Fibroblast of lung (primary cell): ENCODE results near the gene NCK2.

Experiments
- EZH2 ChIP-seq: IDR thresholded peaks from 2 replicates; pipeline ENCODE4 v1.5.1; 2012; ENCODE audit warnings: low read length, control low read depth, mild to moderate bottlenecking; ENCODE audit errors: missing control alignments
- TF ChIP-seq, protein P1 (sequence below), 2 donors: IDR thresholded peaks in 1 of 2; conservative IDR thresholded peaks in 1 of 2; 1 replicate in 1 of 2; 2 replicates in 1 of 2; pipeline ENCODE4 v1.5.1; 2011 to 2012; ENCODE audit warnings: low read length in 2 of 2, control low read depth in 1 of 2, inconsistent platforms in 1 of 2, low read depth in 1 of 2, mild to moderate bottlenecking in 1 of 2

DNA sequence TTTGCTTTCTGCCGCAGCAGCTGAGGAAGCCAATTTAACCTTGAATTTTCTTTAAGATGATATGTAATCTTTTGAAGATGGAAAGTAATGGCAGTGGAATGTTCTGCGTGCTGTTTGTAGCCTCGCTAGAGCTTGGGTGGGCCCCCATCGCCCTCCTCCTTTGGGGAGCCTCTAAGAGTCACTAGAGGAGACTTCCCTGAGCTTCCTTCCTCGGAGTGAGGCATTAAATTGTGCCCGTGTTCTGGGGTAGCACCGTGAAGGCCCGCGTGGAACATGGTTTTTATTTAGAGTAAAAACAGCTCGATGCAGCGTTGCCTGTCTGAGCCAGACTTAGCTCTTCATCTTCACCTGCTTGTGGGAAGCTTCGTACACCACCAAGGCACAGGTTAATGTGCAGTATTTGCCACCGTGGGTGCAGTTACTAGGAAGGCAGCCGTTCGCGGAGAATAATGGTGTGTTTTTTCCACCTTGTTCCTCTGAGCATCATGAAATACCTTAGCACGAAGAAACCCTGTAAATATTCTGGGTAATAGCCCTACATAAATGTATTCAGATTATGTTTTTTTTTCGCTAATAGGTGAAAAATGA, 38.5 kb downstream of the NCK2 start:
- TF ChIP-seq, protein P1, sequence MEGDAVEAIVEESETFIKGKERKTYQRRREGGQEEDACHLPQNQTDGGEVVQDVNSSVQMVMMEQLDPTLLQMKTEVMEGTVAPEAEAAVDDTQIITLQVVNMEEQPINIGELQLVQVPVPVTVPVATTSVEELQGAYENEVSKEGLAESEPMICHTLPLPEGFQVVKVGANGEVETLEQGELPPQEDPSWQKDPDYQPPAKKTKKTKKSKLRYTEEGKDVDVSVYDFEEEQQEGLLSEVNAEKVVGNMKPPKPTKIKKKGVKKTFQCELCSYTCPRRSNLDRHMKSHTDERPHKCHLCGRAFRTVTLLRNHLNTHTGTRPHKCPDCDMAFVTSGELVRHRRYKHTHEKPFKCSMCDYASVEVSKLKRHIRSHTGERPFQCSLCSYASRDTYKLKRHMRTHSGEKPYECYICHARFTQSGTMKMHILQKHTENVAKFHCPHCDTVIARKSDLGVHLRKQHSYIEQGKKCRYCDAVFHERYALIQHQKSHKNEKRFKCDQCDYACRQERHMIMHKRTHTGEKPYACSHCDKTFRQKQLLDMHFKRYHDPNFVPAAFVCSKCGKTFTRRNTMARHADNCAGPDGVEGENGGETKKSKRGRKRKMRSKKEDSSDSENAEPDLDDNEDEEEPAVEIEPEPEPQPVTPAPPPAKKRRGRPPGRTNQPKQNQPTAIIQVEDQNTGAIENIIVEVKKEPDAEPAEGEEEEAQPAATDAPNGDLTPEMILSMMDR (conservative IDR thresholded peaks at IDR 0.05 in 1 of 2, IDR thresholded peaks at IDR 0.05 in 1 of 2; ENCODE audit: low read depth in 1 of 2, low read length in 2 of 2), result no peak
- TF ChIP-seq EZH2, result no peak
